Effector memory CD4-positive, alpha-beta T cell (primary cell): ENCODE data around the gene KLK15.
A peak's percentile ranks its signal among the peaks of the same experiment; 100 is the strongest.

Experiments used
- DNase-seq, 3 donors: peaks; one replicate each; pipeline ENCODE4 v3.0.0-alpha.2; 2020
- H3K27ac ChIP-seq: 2 replicates; pipeline ENCODE4 v1.7.0; 2013; ENCODE audit warnings: mild to moderate bottlenecking, low read length, moderate library complexity; ENCODE audit not compliant: insufficient read depth, poor library complexity, severe bottlenecking
- H3K27me3 ChIP-seq: replicated peaks from 2 replicates; pipeline ENCODE4 v1.7.0; 2013; ENCODE audit warnings: mild to moderate bottlenecking, low read length; ENCODE audit not compliant: insufficient read depth, control insufficient read depth, poor library complexity, severe bottlenecking
- H3K36me3 ChIP-seq: 2 replicates; pipeline ENCODE4 v1.7.0; 2013; ENCODE audit warnings: mild to moderate bottlenecking, low read length, moderate library complexity; ENCODE audit not compliant: control insufficient read depth, insufficient read depth
- H3K4me1 ChIP-seq: 2 replicates; pipeline ENCODE4 v1.7.0; 2013; ENCODE audit warnings: low read length, mild to moderate bottlenecking; ENCODE audit not compliant: control insufficient read depth, insufficient read depth, poor library complexity, severe bottlenecking
- H3K4me3 ChIP-seq: 2 replicates; pipeline ENCODE4 v1.7.0; 2013; ENCODE audit warnings: low read length, low read depth, mild to moderate bottlenecking; ENCODE audit not compliant: insufficient read depth, poor library complexity, severe bottlenecking
- H3K9me3 ChIP-seq: 2 replicates; pipeline ENCODE4 v1.7.0; 2013; ENCODE audit warnings: mild to moderate bottlenecking, low read length, moderate library complexity; ENCODE audit not compliant: control insufficient read depth

Gene KLK15

DNA sequence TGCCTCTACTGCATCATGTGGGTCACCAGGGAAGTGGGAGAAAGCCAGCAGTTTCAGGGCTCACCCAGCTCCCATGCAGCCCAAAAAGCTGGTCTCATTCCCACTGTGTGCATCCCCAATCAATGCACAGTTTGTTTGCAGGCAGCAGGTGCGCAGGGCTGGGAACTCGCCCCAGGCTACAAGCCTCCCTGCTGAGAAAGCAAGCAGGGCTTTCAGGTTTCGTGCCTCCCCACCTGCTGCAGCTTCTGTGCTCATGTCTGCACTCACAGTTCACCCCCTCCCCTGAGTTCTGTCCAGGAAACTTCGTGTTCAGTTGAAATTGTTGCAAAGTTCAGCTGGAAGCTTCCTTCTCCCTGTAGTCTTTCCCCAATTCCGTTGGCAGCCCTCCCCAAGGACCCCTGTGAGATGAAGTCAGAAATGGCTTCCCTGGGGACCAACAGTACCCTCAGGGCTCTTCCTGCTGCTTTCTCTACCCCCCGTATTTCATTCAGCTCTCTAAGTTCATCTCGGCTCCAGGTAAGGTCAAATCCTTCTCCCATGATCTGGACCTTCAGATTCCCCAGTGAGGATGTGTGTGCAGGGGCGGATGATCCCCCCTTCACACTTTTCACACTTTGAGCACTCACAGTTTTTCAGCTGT, 11.0 kb upstream of the KLK15 start:
- no peaks in the 10 kb centered on the region for H3K4me1 ChIP-seq
- DNase-seq, result no peak
- no peak overlapping the region for H3K27ac ChIP-seq
- no peaks in the 10 kb centered on the region for H3K9me3 ChIP-seq
- no peaks in the 10 kb centered on the region for H3K36me3 ChIP-seq
- H3K4me3 ChIP-seq, result no peak overlapping the region
- H3K27me3 ChIP-seq, result no peaks in the 10 kb centered on the region

DNA sequence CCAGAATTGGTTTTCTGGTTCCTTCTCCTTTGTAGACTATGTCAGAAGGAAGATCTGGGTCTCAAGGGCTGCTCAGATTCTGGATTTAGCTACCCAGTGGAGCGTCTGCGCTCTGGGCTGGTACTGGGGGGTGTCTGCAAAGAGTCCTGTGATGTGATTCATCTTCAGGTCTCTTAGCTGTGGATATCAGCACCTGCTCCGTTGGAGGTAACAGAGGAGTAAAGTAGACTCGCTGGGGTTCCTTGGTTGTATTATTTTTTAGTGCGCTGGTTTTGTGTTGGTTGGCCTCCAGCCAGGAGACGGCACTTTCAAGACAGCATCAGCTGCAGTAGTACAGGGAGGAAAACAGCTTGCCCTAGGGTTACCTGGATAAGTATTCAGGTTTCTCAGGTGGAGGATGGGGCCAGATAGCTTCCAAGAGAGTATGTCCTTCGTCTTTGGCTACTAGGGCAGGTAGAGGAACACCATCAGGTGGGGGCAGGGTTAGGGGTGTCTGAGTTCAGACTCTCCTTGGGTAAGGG, 10.4 kb upstream of the KLK15 start:
- no peaks in the 10 kb centered on the region for H3K9me3 ChIP-seq
- no peak overlapping the region for H3K27ac ChIP-seq
- H3K4me3 ChIP-seq, result no peak overlapping the region
- H3K4me1 ChIP-seq, result no peaks in the 10 kb centered on the region
- no peaks in the 10 kb centered on the region for H3K27me3 ChIP-seq
- no peaks in the 10 kb centered on the region for H3K36me3 ChIP-seq
- no peak for DNase-seq

DNA sequence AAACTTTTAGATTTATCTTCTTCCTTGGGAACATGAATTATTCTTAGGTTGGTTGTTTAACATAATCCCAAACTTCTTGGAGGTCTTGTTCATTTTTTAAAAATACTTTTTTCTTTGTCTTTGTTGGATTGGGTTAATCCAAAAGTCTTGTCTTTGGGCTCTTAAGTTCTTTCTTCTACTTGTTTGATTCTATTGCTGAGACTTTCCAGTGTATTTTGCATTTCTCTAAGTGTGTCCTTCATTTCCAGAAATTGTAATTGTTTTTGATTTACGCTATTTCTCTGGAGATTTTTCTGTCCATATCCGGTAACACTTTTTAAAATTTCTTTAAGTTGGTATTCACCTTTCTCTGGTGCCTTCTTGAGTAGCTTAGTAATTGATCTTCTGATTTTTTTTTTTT, 9.8 kb upstream of the KLK15 start:
- DNase-seq, result no peak

DNA sequence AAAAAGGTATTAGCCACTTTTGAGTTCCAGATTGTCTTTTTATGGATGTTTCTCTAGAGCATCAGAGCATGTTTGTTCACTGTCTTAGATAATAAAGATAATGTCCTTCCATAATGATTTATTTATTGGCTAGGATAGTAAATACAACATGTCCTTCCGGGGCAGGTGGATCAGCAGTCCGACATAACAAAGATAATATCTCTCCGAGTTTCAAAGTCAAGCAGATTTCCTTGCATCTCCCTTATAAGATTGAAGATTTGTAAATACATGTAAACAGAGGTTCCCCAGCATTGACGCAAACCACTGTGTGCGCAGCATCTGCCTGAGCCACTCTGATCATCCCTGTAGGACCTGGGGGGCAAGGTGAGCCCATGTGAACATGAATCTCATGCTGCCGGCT, 8.8 kb upstream of the KLK15 start:
- H3K27me3 ChIP-seq, result peaks cover 4% of the 10 kb centered on the region
- H3K4me1 ChIP-seq, result no peaks in the 10 kb centered on the region
- H3K9me3 ChIP-seq, result no peaks in the 10 kb centered on the region
- DNase-seq, result no peak
- H3K27ac ChIP-seq, result no peak overlapping the region
- H3K4me3 ChIP-seq, result no peak overlapping the region
- H3K36me3 ChIP-seq, result no peaks in the 10 kb centered on the region

More for the DNA sequence above, 9.8 kb upstream of the KLK15 start:
- Histone ChIP-seq H3K4me1 (no peaks in the 10 kb centered on the region), H3K9me3 (no peaks in the 10 kb centered on the region), H3K27me3 (no peaks in the 10 kb centered on the region), H3K4me3 (no peak overlapping the region), H3K36me3 (no peaks in the 10 kb centered on the region), H3K27ac (no peak overlapping the region)

DNA sequence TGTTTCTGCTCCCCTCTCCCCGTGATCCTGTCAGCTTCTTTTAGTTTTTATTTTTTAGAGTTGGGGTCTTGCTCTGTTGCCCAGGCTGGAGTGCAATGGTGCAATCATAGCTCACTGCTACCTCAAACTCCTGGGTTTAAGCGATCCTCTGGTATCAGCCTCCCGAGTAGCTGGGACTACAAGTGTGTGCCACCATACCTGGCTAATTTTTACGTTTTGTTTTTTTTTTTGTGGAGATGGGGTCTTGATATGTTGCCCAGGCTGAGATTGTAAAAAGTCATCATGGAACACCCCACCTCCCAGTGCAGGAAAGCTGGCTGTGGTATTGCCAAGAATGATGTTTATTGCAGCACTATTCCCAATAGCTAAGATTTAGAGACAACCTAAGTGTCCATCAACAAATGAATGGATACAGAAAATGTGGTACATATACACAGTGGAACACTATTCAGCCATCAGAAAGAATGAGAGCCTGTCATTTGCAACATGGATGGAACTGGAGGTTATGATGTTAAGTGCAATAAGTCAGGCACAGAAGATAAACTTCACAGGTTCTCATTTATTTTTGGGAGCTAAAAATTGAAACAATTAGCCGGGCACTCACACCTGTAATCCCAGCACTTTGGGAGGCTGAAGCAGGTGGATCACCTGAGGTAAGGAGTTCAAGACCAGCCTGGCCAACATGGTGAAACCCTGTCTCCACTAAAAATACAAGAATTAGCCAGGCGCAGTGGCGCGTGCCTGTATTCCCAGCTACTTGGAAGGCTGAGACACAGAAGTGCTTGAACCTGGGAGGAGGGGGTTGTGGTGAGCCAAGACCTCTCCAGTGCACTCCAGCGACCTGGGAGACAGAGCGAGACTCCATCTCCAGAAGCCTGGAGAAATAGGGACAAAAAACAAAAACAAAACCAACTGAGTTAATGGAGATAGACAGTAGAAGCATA, 6.6 kb upstream of the KLK15 start:
- Histone ChIP-seq H3K27me3 (peaks cover 4% of the 10 kb centered on the region), H3K36me3 (no peaks in the 10 kb centered on the region), H3K27ac (no peak overlapping the region), H3K4me1 (peaks cover 4% of the 10 kb centered on the region), H3K9me3 (no peaks in the 10 kb centered on the region), H3K4me3 (no peak overlapping the region)
- DNase-seq, result no peak

DNA sequence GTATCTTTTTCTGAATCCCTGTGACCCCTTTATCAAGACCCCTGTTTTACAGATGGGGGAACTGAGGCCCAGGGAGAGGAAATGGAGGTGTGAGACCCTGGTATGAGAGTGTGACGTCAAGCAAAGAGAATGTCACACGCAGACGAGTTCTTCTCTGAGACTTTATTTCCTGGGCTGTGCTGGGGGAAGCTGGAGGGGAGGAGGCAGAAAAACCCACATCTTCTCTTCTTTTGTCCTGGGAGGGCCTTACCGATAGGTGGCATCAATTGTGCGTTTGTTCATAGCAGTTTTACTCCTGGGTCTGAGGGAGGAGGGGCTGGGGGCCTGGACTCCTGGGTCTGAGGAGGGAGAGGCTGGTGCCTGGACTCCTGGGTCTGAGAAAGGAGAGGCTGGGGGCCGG, 4.9 kb upstream of the KLK15 start:
- H3K36me3 ChIP-seq, result no peaks in the 10 kb centered on the region
- H3K4me3 ChIP-seq, result no peak overlapping the region
- H3K4me1 ChIP-seq, result peaks cover 4% of the 10 kb centered on the region
- H3K27ac ChIP-seq, result no peak overlapping the region
- DNase-seq, result no peak
- no peaks in the 10 kb centered on the region for H3K9me3 ChIP-seq
- H3K27me3 ChIP-seq, result peaks cover 4% of the 10 kb centered on the region

DNA sequence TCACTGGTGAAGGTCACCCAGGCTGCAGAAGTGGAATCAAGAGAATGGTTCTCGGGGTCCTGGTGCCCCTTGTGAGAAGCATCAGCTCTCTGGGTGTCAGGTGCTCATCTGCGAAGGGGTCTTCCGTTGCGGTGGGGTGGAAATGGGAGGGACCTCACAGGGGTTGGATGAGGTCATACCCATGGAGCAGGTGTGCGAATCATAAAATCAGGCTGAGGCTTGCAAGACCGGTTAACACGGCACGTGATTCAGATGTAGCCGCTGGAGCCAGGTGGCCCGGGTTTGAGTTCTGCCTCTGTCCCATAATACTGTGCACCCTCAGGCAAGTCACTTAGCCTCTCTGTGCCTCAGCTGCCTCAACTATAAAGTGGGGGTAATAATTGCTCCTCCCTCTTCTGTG, 3.9 kb upstream of the KLK15 start:
- H3K36me3 ChIP-seq, result no peaks in the 10 kb centered on the region
- H3K4me3 ChIP-seq, result no peak overlapping the region
- peaks cover 4% of the 10 kb centered on the region for H3K4me1 ChIP-seq
- no peaks in the 10 kb centered on the region for H3K9me3 ChIP-seq
- no peak for DNase-seq
- H3K27ac ChIP-seq, result no peak overlapping the region
- peaks cover 4% of the 10 kb centered on the region for H3K27me3 ChIP-seq

DNA sequence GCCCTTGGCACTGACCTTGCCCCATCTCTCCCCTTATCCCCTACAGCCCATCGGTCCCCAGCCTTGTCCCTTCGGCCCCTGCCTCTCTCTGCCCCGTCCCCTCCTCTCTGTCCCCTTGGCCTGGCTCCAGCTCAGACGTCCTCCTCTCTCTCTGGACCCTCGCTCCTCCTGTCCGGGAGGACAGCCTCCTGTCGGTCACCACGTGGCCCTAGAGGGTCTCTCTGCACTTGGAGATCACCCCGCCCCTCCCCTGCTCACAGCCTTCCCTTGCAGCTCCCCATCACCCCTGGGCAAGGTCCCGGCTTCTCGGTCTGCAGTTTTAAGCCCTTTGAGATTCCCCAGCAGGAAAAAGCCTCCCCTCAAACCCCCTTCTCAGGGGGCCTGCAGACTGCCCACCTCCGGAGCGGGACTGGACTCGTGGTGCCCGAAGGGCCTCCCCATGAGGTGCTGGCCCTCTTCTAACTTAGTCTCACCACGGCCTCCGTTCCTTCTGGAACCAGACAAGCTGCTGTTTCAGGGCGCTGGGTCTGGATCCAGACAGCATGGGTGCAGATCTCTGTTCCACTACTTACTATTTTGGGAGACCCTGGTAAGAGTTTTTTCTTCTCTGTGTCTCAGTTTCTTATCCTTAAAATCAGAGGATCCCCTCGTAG, 3.3 kb upstream of the KLK15 start:
- Histone ChIP-seq H3K4me1 (peaks cover 4% of the 10 kb centered on the region), H3K27me3 (peaks cover 4% of the 10 kb centered on the region), H3K9me3 (no peaks in the 10 kb centered on the region), H3K36me3 (no peaks in the 10 kb centered on the region), H3K4me3 (no peak overlapping the region), H3K27ac (no peak overlapping the region)
- DNase-seq, result no peak

DNA sequence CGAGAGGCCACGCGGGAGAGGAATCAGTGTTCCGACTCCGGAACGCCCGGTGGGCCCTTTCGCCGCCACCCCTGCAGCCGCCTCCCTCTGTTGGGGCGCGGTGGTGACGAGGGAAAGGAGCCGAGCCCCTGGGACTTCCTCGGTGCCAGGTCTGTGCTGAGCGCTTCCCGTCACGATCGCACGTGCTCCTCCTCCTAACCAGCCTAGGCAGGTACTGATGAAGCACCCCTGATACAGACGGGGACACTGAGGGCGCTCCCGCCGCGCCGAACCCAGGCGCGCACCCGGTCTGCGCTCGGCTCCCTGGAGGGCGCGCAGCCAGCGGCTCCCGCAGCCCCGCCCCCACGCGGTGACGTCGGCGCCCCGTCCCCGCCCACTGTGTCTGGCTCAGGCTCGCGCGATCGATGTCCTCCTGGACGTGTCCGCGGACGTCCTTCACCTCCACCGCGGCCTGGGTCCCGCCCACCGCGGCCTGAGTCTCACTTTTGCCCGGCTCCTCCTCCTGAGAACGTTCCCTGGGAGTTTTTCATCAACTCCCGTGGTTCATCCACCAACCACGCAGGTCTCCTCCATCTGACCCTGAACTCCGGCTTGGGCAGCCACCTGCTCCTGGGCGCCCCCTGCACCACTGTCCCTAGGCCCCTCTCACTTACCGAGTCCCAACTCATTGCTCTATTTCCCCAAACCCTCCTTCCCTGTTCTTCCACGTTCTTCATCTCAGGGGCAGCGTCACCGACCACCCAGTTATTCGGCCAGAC, 2.6 kb upstream of the KLK15 start:
- Histone ChIP-seq H3K27ac (no peak overlapping the region), H3K36me3 (no peaks in the 10 kb centered on the region), H3K4me1 (peaks cover 4% of the 10 kb centered on the region), H3K4me3 (peak overlapping the region; percentile 52), H3K9me3 (no peaks in the 10 kb centered on the region), H3K27me3 (peaks cover 4% of the 10 kb centered on the region)
- peak; percentile 23 to 36 (median 28) for DNase-seq
